NOMO-1 treated with DMSO at 0.1 percent for 48 hours (cell line): ENCODE data around the gene LETM1.

Experiments
- DNase-seq: peaks from one replicate; lab custom pipeline; 2025; ENCODE audit not compliant: unreplicated experiment; lab: John Stamatoyannopoulos, UW

Gene LETM1

GRCh38 chr4:1856071-1856942, at the start of gene LETM1:
TSS of gene LETM1 (minus strand) at chr4:1856156. CDS start at chr4:1855950, 206 bp downstream.
- peak; percentile 94 for DNase-seq

GRCh38 chr4:1904042-1904441, 48.1 kb upstream of the LETM1 start:
- no peak for DNase-seq

- DNase-seq = no peak
Observed at GRCh38 chr4:1903035-1903434, 47.1 kb upstream of the LETM1 start.

GRCh38 chr4:1902243-1902642, 46.3 kb upstream of the LETM1 start:
- no peak for DNase-seq

GRCh38 chr4:1901127-1901526, 45.2 kb upstream of the LETM1 start:
- DNase-seq = no peak

- no peak for DNase-seq
Observed at GRCh38 chr4:1900624-1901023, 44.7 kb upstream of the LETM1 start.

- no peak for DNase-seq
Observed at GRCh38 chr4:1900087-1900433, 44.1 kb upstream of the LETM1 start.

GRCh38 chr4:1899149-1900086, 43.5 kb upstream of the LETM1 start:
- DNase-seq = peak; percentile 70

- DNase-seq = no peak
Observed at GRCh38 chr4:1898681-1899080, 42.7 kb upstream of the LETM1 start.

- DNase-seq = no peak
Observed at GRCh38 chr4:1898007-1898406, 42.1 kb upstream of the LETM1 start.

GRCh38 chr4:1896658-1896991, 40.7 kb upstream of the LETM1 start:
- no peak for DNase-seq

GRCh38 chr4:1895971-1896657, 40.2 kb upstream of the LETM1 start:
- DNase-seq = no peak

GRCh38 chr4:1890979-1891570, 35.1 kb upstream of the LETM1 start:
- DNase-seq = no peak

- peak; percentile 39 for DNase-seq
Observed at GRCh38 chr4:1887052-1887451, 31.1 kb upstream of the LETM1 start.

- no peak for DNase-seq
Observed at GRCh38 chr4:1885414-1885813, 29.5 kb upstream of the LETM1 start.

- DNase-seq = no peak
Observed at GRCh38 chr4:1883583-1883982, 27.6 kb upstream of the LETM1 start.

GRCh38 chr4:1882850-1883271, 26.9 kb upstream of the LETM1 start:
- no peak for DNase-seq

- DNase-seq = no peak
Observed at GRCh38 chr4:1880332-1880731, 24.4 kb upstream of the LETM1 start.

- peak; percentile 35 for DNase-seq
Observed at GRCh38 chr4:1879485-1879884, 23.5 kb upstream of the LETM1 start.

GRCh38 chr4:1874201-1874600, 18.2 kb upstream of the LETM1 start:
- no peak for DNase-seq

GRCh38 chr4:1873776-1874175, 17.8 kb upstream of the LETM1 start:
- DNase-seq = no peak
